ENCODE data around the gene ACADL. TPM values are rescaled to one million over a fixed set of nuclear protein-coding genes. Genes with fewer than 3 reads are reported as not detected.
"Not testable (repeated sequence)": the region's sequence is repeated elsewhere in the genome, so short reads cannot be mapped to it uniquely, and the experiment has no call there.

The ACADL gene
- total and polyA plus RNA-seq, 9 donors: 4.5 to 39.0 (median 10.5) TPM

GRCh38 chr2:210180477-210180876 is 44.8 kb downstream of the ACADL start:
- Histone ChIP-seq H3K27ac (no peak overlapping the region), H3K36me3 (no peaks in the 10 kb centered on the region), H3K4me3 (no peak overlapping the region), H3K9me3 (no peaks in the 10 kb centered on the region), H3K4me1 (ENCODE audit: insufficient read depth) (peaks cover 3% of the 10 kb centered on the region), H3K27me3 (no peaks in the 10 kb centered on the region)
- TF ChIP-seq CTCF (IDR thresholded peaks at IDR 0.05): no peak
- TF ChIP-seq EP300 (IDR thresholded peaks at IDR 0.05): no peak
- no peak for TF ChIP-seq POLR2A (IDR thresholded peaks at IDR 0.05)
- no peak for DNase-seq
- intact Hi-C loops (cut with DNase I): no loop called here
- WGBS, 3 donors: 89 to 98% (median 96%) methylated on average over 1 of the region's 1 CpG

GRCh38 chr2:210179351-210179990 is 45.8 kb downstream of the ACADL start:
- Histone ChIP-seq H3K4me1 (ENCODE audit: insufficient read depth) (peaks cover 3% of the 10 kb centered on the region), H3K9me3 (no peaks in the 10 kb centered on the region), H3K27me3 (no peaks in the 10 kb centered on the region), H3K36me3 (no peaks in the 10 kb centered on the region), H3K4me3 (no peak overlapping the region), H3K27ac (no peak overlapping the region)
- intact Hi-C loops (cut with DNase I): no loop called here
- TF ChIP-seq EP300 (IDR thresholded peaks at IDR 0.05) (no peak), CTCF (IDR thresholded peaks at IDR 0.05) (no peak), POLR2A (IDR thresholded peaks at IDR 0.05) (no peak)
- DNase-seq: no peak

- intact Hi-C loops (cut with DNase I): no loop called here
- 91 to 96% (median 92%) methylated on average over 1 of the region's 1 CpG for WGBS, 3 donors
- H3K4me3 ChIP-seq: no peak overlapping the region
- TF ChIP-seq CTCF (IDR thresholded peaks at IDR 0.05) (no peak), EP300 (IDR thresholded peaks at IDR 0.05) (no peak)
- H3K9me3 ChIP-seq: no peaks in the 10 kb centered on the region
- H3K4me1 ChIP-seq (ENCODE audit: insufficient read depth): peaks cover 3% of the 10 kb centered on the region
- H3K27ac ChIP-seq: no peak overlapping the region
- no peak for DNase-seq
- H3K36me3 ChIP-seq: no peaks in the 10 kb centered on the region
- no peaks in the 10 kb centered on the region for H3K27me3 ChIP-seq
Measured at GRCh38 chr2:210177769-210178168, 47.5 kb downstream of the ACADL start.

GRCh38 chr2:210177115-210177514 is 48.1 kb downstream of the ACADL start:
- H3K36me3 ChIP-seq; H3K9me3 ChIP-seq; H3K4me3 ChIP-seq; intact Hi-C loops (cut with DNase I); H3K27me3 ChIP-seq; H3K27ac ChIP-seq; DNase-seq; H3K4me1 ChIP-seq (ENCODE audit: insufficient read depth): not testable (repeated sequence)
- 91 to 98% (median 97%) methylated on average over 1 of the region's 1 CpG for WGBS, 3 donors

GRCh38 chr2:210174086-210174485 is 51.2 kb downstream of the ACADL start:
- no peaks in the 10 kb centered on the region for H3K4me1 ChIP-seq (ENCODE audit: insufficient read depth)
- H3K4me3 ChIP-seq: no peak overlapping the region
- H3K27me3 ChIP-seq: no peaks in the 10 kb centered on the region
- no peaks in the 10 kb centered on the region for H3K9me3 ChIP-seq
- DNase-seq: no peak
- TF ChIP-seq EP300 (IDR thresholded peaks at IDR 0.05) (no peak), POLR2A (IDR thresholded peaks at IDR 0.05) (no peak), CTCF (IDR thresholded peaks at IDR 0.05) (no peak)
- no peaks in the 10 kb centered on the region for H3K36me3 ChIP-seq
- intact Hi-C loops (cut with DNase I): no loop called here
- no peak overlapping the region for H3K27ac ChIP-seq

All from ovary (tissue), 9 donors.